HepG2 (cell line): ENCODE results near the gene DYSF. TPM values are rescaled to one million over a fixed set of nuclear protein-coding genes. Genes with fewer than 3 reads are reported as not detected.
A peak's percentile ranks its signal among the peaks of the same experiment; 100 is the strongest.

ENCODE experiments used
- CREB1 ChIP-seq, 2 experiments: fragments of 450-650 bp in 1 of 2; IDR thresholded peaks; 2 replicates each; pipeline ENCODE4 v1.6.1; 2016 to 2017; ENCODE audit warnings: control low read depth in 1 of 2, mild to moderate bottlenecking in 1 of 2, missing compliant biosample characterization in 1 of 2, missing genetic modification characterization in 1 of 2
- DPF2 ChIP-seq: sonication (generic); formaldehyde crosslinking; IDR thresholded peaks from 2 replicates; pipeline ENCODE4 v1.4.0; 2020; ENCODE audit warnings: mild to moderate bottlenecking, low read depth, missing genetic modification reagents, borderline replicate concordance
- FOXA1 ChIP-seq, 2 experiments: fragments of 450-650 bp in 1 of 2; sonication (generic) in 1 of 2; formaldehyde crosslinking in 1 of 2; IDR thresholded peaks; 2 replicates each; pipeline versions ENCODE4 v1.4.0 to v1.6.1; 2016 to 2020; ENCODE audit warnings: missing genetic modification reagents in 1 of 2
- FOXK2 ChIP-seq: fragments of 450-650 bp; IDR thresholded peaks from 2 replicates; pipeline ENCODE4 v1.6.1; 2016
- FOXO1 ChIP-seq: sonication (generic); formaldehyde crosslinking; IDR thresholded peaks from 2 replicates; pipeline ENCODE4 v1.4.0; 2020; ENCODE audit warnings: missing genetic modification reagents
- GPN1 ChIP-seq: sonication (generic); formaldehyde crosslinking; IDR thresholded peaks from 2 replicates; pipeline ENCODE4 v1.5.1; 2020; ENCODE audit warnings: missing genetic modification reagents, borderline replicate concordance
- NFRKB ChIP-seq: fragments of 450-650 bp; IDR thresholded peaks from 2 replicates; pipeline ENCODE4 v1.6.1; 2017
- PLRG1 ChIP-seq: fragments of 450-650 bp; conservative IDR thresholded peaks from 2 replicates; pipeline ENCODE4 v1.6.1; 2016
- POLR2A ChIP-seq, 2 experiments: IDR thresholded peaks; 2 replicates each; pipeline ENCODE4 v1.6.1; 2011; ENCODE audit warnings: low read depth in 2 of 2, low read length in 2 of 2, mild to moderate bottlenecking in 1 of 2, moderate library complexity in 1 of 2; ENCODE audit not compliant: insufficient read depth in 1 of 2
- PRPF4 ChIP-seq: fragments of 200-400 bp; formaldehyde crosslinking; IDR thresholded peaks from 2 replicates; pipeline ENCODE4 v1.6.1; 2016; ENCODE audit warnings: low read length, low read depth; ENCODE audit not compliant: poor library complexity, severe bottlenecking
- RAD51 ChIP-seq: fragments of 450-650 bp; IDR thresholded peaks from 2 replicates; pipeline ENCODE4 v1.6.1; 2016; ENCODE audit warnings: borderline replicate concordance
- SALL2 ChIP-seq: sonication (generic); formaldehyde crosslinking; IDR thresholded peaks from 2 replicates; pipeline ENCODE4 v1.8.1; 2023; ENCODE audit warnings: mild to moderate bottlenecking, missing genetic modification reagents, inconsistent platforms
- TBL1XR1 ChIP-seq: fragments of 150-350 bp; IDR thresholded peaks from 2 replicates; pipeline ENCODE4 v1.6.1; 2014; ENCODE audit warnings: borderline replicate concordance, low read length; ENCODE audit not compliant: partially characterized antibody
- ZBTB3 ChIP-seq: sonication (generic); formaldehyde crosslinking; IDR thresholded peaks from 2 replicates; pipeline ENCODE4 v1.4.0; 2020; ENCODE audit warnings: low read depth, mild to moderate bottlenecking, moderate library complexity, missing genetic modification reagents, borderline replicate concordance
- ZC3H4 ChIP-seq: sonication (generic); formaldehyde crosslinking; IDR thresholded peaks from 2 replicates; pipeline ENCODE4 v1.4.0; 2020; ENCODE audit warnings: missing genetic modification reagents, borderline replicate concordance
- ZNF124 ChIP-seq: sonication (generic); formaldehyde crosslinking; IDR thresholded peaks from 2 replicates; pipeline ENCODE4 v1.4.0; 2020; ENCODE audit warnings: missing genetic modification reagents
- ZNF558 ChIP-seq: sonication (generic); formaldehyde crosslinking; IDR thresholded peaks from 2 replicates; pipeline ENCODE4 v1.9.0; 2022; ENCODE audit warnings: mild to moderate bottlenecking, missing genetic modification reagents, borderline replicate concordance
- polyA plus RNA-seq, 8 experiments: library from polyadenylated mRNA; depleted of rRNA in 3 of 8; stranded (reverse) in 7 of 8; unstranded in 1 of 8; fragments of >200 nt; fragmentation: Illumina TruSeq in 4 of 8; extraction: Trizol in 4 of 8; gene quantifications; 2 replicates each; pipeline versions ENCODE4 v1.2.1 to v1.2.3, GENCODE V29; 2011 to 2016; ENCODE audit warnings: low read depth in 4 of 8, missing spikeins in 1 of 8, mixed read lengths in 1 of 8; ENCODE audit not compliant: insufficient read depth in 1 of 8
- total RNA-seq, 5 experiments: library from RNA; depleted of rRNA; stranded (reverse); fragments of >200 nt; fragmentation: Illumina TruSeq; extraction: Trizol; gene quantifications; 2 replicates each; pipeline ENCODE4 v1.2.3, GENCODE V29; 2016; ENCODE audit warnings: low read depth in 1 of 5
- TF ChIP-seq, protein P1 (sequence below): fragments of 450-650 bp; IDR thresholded peaks from 2 replicates; pipeline ENCODE4 v1.6.1; 2016
- TF ChIP-seq, protein P2 (sequence below): sonication (generic); formaldehyde crosslinking; IDR thresholded peaks from 2 replicates; pipeline ENCODE4 v1.4.0; 2020; ENCODE audit warnings: missing genetic modification reagents
- TF ChIP-seq, protein P3 (sequence below): fragments of 450-650 bp; IDR thresholded peaks from 2 replicates; pipeline ENCODE4 v1.6.1; 2017
- TF ChIP-seq, protein P4 (sequence below): sonication (generic); formaldehyde crosslinking; IDR thresholded peaks from 2 replicates; pipeline ENCODE4 v1.5.1; 2020; ENCODE audit warnings: mild to moderate bottlenecking, missing genetic modification reagents, moderate library complexity
- TF ChIP-seq, protein P5 (sequence below): sonication (generic); formaldehyde crosslinking; IDR thresholded peaks from 2 replicates; pipeline ENCODE4 v1.5.0; 2020; ENCODE audit warnings: missing genetic modification reagents, mild to moderate bottlenecking, borderline replicate concordance

DYSF gene
- total and polyA plus RNA-seq, 2 of the 13 experiments (the other 11 are each of a cell fraction or from before 2014, with no cell fraction given), result 0.15 to 2.4 TPM

DNA sequence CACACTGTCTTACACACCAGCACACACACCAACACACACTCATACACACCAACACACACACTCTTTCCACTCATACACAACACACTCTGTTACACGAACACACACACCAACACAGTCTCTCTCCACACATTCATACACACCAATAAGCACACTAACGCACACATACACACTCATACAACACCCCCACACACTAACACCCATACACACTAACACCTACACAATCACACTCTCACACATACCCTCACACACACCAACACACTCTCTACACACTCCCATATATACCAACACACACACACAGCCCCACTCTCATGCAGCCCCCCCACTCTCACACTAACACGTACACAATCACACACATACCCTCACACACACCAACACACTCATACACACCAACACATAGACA lies 123.8 kb downstream of the DYSF start (continued):
- TF ChIP-seq, protein P1, sequence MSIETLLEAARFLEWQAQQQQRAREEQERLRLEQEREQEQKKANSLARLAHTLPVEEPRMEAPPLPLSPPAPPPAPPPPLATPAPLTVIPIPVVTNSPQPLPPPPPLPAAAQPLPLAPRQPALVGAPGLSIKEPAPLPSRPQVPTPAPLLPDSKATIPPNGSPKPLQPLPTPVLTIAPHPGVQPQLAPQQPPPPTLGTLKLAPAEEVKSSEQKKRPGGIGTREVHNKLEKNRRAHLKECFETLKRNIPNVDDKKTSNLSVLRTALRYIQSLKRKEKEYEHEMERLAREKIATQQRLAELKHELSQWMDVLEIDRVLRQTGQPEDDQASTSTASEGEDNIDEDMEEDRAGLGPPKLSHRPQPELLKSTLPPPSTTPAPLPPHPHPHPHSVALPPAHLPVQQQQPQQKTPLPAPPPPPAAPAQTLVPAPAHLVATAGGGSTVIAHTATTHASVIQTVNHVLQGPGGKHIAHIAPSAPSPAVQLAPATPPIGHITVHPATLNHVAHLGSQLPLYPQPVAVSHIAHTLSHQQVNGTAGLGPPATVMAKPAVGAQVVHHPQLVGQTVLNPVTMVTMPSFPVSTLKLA, result 0 out of 2 replicates have a peak, but pooled peaks have one; percentile 14
- TF ChIP-seq PRPF4 (no peak), ZBTB3 (no peak), DPF2 (CRISPR knock-in tag) (no peak), ZNF558 (CRISPR knock-in tag) (no peak), CREB1 (IDR thresholded peaks at IDR 0.05) (peak; percentile 29; the same call in 1 of the 2 replicates), CREB1 (CRISPR knock-in tag; IDR thresholded peaks at IDR 0.05) (no peak), NFRKB (0 out of 2 replicates have a peak, but pooled peaks have one; percentile 28), TBL1XR1 (no peak), FOXA1 (IDR thresholded peaks at IDR 0.05) (peak; percentile 34; the same call in 1 of the 2 replicates), FOXA1 (CRISPR knock-in tag; IDR thresholded peaks at IDR 0.05) (no peak), PLRG1 (0 out of 2 replicates have a peak, but pooled peaks have one; percentile 38), SALL2 (CRISPR knock-in tag) (no peak), GPN1 (no peak), FOXK2 (peak; percentile 42; the same call in 1 of the 2 replicates), RAD51 (peak; percentile 35), POLR2A (IDR thresholded peaks at IDR 0.05; ENCODE audit: insufficient read depth in 1 of 2, low read depth in 2 of 2, low read length in 2 of 2) (no peak), ZC3H4 (CRISPR knock-in tag) (no peak), ZNF124 (CRISPR knock-in tag) (no peak), FOXO1 (no peak)
- TF ChIP-seq, protein P2, sequence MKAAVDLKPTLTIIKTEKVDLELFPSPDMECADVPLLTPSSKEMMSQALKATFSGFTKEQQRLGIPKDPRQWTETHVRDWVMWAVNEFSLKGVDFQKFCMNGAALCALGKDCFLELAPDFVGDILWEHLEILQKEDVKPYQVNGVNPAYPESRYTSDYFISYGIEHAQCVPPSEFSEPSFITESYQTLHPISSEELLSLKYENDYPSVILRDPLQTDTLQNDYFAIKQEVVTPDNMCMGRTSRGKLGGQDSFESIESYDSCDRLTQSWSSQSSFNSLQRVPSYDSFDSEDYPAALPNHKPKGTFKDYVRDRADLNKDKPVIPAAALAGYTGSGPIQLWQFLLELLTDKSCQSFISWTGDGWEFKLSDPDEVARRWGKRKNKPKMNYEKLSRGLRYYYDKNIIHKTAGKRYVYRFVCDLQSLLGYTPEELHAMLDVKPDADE (CRISPR knock-in tag), result no peak
- TF ChIP-seq, protein P3, sequence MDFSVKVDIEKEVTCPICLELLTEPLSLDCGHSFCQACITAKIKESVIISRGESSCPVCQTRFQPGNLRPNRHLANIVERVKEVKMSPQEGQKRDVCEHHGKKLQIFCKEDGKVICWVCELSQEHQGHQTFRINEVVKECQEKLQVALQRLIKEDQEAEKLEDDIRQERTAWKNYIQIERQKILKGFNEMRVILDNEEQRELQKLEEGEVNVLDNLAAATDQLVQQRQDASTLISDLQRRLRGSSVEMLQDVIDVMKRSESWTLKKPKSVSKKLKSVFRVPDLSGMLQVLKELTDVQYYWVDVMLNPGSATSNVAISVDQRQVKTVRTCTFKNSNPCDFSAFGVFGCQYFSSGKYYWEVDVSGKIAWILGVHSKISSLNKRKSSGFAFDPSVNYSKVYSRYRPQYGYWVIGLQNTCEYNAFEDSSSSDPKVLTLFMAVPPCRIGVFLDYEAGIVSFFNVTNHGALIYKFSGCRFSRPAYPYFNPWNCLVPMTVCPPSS, result peak; percentile 90; the same call in 1 of the 2 replicates
- TF ChIP-seq, protein P4, sequence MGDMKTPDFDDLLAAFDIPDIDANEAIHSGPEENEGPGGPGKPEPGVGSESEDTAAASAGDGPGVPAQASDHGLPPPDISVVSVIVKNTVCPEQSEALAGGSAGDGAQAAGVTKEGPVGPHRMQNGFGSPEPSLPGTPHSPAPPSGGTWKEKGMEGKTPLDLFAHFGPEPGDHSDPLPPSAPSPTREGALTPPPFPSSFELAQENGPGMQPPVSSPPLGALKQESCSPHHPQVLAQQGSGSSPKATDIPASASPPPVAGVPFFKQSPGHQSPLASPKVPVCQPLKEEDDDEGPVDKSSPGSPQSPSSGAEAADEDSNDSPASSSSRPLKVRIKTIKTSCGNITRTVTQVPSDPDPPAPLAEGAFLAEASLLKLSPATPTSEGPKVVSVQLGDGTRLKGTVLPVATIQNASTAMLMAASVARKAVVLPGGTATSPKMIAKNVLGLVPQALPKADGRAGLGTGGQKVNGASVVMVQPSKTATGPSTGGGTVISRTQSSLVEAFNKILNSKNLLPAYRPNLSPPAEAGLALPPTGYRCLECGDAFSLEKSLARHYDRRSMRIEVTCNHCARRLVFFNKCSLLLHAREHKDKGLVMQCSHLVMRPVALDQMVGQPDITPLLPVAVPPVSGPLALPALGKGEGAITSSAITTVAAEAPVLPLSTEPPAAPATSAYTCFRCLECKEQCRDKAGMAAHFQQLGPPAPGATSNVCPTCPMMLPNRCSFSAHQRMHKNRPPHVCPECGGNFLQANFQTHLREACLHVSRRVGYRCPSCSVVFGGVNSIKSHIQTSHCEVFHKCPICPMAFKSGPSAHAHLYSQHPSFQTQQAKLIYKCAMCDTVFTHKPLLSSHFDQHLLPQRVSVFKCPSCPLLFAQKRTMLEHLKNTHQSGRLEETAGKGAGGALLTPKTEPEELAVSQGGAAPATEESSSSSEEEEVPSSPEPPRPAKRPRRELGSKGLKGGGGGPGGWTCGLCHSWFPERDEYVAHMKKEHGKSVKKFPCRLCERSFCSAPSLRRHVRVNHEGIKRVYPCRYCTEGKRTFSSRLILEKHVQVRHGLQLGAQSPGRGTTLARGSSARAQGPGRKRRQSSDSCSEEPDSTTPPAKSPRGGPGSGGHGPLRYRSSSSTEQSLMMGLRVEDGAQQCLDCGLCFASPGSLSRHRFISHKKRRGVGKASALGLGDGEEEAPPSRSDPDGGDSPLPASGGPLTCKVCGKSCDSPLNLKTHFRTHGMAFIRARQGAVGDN, result no peak
- TF ChIP-seq, protein P5, sequence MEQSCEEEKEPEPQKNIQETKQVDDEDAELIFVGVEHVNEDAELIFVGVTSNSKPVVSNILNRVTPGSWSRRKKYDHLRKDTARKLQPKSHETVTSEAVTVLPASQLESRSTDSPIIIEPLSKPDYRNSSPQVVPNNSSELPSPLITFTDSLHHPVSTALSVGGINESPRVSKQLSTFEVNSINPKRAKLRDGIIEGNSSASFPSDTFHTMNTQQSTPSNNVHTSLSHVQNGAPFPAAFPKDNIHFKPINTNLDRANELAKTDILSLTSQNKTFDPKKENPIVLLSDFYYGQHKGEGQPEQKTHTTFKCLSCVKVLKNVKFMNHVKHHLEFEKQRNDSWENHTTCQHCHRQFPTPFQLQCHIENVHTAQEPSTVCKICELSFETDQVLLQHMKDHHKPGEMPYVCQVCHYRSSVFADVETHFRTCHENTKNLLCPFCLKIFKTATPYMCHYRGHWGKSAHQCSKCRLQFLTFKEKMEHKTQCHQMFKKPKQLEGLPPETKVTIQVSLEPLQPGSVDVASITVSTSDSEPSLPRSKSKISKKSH (CRISPR knock-in tag), result no peak
